Testis (tissue), 3 donors: ENCODE results near the gene TULP4. TPM values are rescaled to one million over a fixed set of nuclear protein-coding genes. Genes with fewer than 3 reads are reported as not detected.

Experiments
- DNase-seq: peaks from one replicate; pipeline ENCODE4 v3.0.0-alpha.2; 2019
- H3K27ac ChIP-seq, 2 donors: fragments of 200-600 bp; sonication (generic); one replicate each; pipeline ENCODE4 v1.5.1; 2019
- H3K27me3 ChIP-seq: fragments of 200-600 bp; sonication (generic); one replicate; pipeline ENCODE4 v1.5.1; 2019
- H3K36me3 ChIP-seq: fragments of 200-600 bp; sonication (generic); one replicate; pipeline ENCODE4 v1.5.1; 2017; ENCODE audit warnings: low read depth; ENCODE audit errors: missing control alignments
- H3K4me1 ChIP-seq: fragments of 200-600 bp; sonication (generic); one replicate; pipeline ENCODE4 v1.5.1; 2019
- H3K4me3 ChIP-seq, 2 donors: fragments of 200-600 bp; sonication (generic); one replicate each; pipeline ENCODE4 v1.5.1; 2017 to 2019
- H3K9me3 ChIP-seq: fragments of 200-600 bp; sonication (generic); one replicate; pipeline ENCODE4 v1.5.1; 2017
- CTCF ChIP-seq, 3 experiments: fragments of 450-650 bp in 2 of 3; fragments of 200-600 bp in 1 of 3; sonication (generic) in 1 of 3; IDR thresholded peaks; one replicate each; pipeline ENCODE4 v1.5.1; 2016 to 2019; ENCODE audit warnings: antibody characterized with exemption in 3 of 3, mild to moderate bottlenecking in 2 of 3, moderate library complexity in 1 of 3
- POLR2A ChIP-seq: fragments of 450-650 bp; IDR thresholded peaks from one replicate; pipeline ENCODE4 v1.6.1; 2017; ENCODE audit warnings: antibody characterized with exemption, mild to moderate bottlenecking, moderate library complexity
- WGBS, 2 donors: methylation state at CpG; one replicate each; pipeline ENCODE4 v1.1.5; 2018; 5-methylcytosine and 5-hydroxymethylcytosine counted together
- intact Hi-C: fragments of 100-400 bp; cut with DNase I; formaldehyde crosslinking; loops from one replicate; pipeline ENCODE4 v1.15.1; 2023; ENCODE audit warnings: low total_unique reads
- polyA plus RNA-seq: library from polyadenylated mRNA; stranded (reverse); fragments of 350-450 nt; fragmentation: Illumina TruSeq; extraction: RNeasy Lipid Tissue Mini Kit (QIAGEN cat#74804); gene quantifications from one replicate; pipeline ENCODE4 v1.2.3, GENCODE V29; 2014; ENCODE audit warnings: low read depth, low replicate concordance; ENCODE audit not compliant: insufficient read depth
- total RNA-seq, 2 donors: library from RNA; depleted of rRNA; stranded (reverse); fragments of >200 nt; gene quantifications; one replicate each; pipeline ENCODE4 v1.2.3, GENCODE V29; 2016

TULP4 gene
- total and polyA plus RNA-seq, 3 donors from 2014 or later = 18.0 to 211 (median 116) TPM

- Histone ChIP-seq H3K27me3 (no peaks in the 10 kb centered on the region), H3K4me3 (no peak overlapping the region), H3K36me3 (no peaks in the 10 kb centered on the region), H3K9me3 (no peaks in the 10 kb centered on the region), H3K27ac (no peak overlapping the region), H3K4me1 (no peaks in the 10 kb centered on the region)
- TF ChIP-seq CTCF (IDR thresholded peaks at IDR 0.05) (no peak), POLR2A (no peak)
- 82 to 95% methylated on average over 12 to 20 of the region's 20 CpGs for WGBS, 2 donors
- intact Hi-C loops = no loop called here
- no peak for DNase-seq
These were observed 168.7 kb downstream of the TULP4 start for GRCh38 chr6:158480989-158481388.

- no peak for DNase-seq
- Histone ChIP-seq H3K4me1 (no peaks in the 10 kb centered on the region), H3K27ac (no peak overlapping the region), H3K36me3 (no peaks in the 10 kb centered on the region), H3K27me3 (no peaks in the 10 kb centered on the region), H3K4me3 (no peak overlapping the region), H3K9me3 (no peaks in the 10 kb centered on the region)
- TF ChIP-seq CTCF (IDR thresholded peaks at IDR 0.05) = no peak
- TF ChIP-seq POLR2A = no peak
- intact Hi-C loops = no loop called here
- WGBS, 2 donors = 93 to 98% methylated on average over 12 of the region's 12 CpGs
These were observed 169.6 kb downstream of the TULP4 start for GRCh38 chr6:158481690-158482473.

GRCh38 chr6:158485431-158485830, 173.2 kb downstream of the TULP4 start:
- Histone ChIP-seq H3K27me3 (no peaks in the 10 kb centered on the region), H3K4me3 (no peak overlapping the region), H3K9me3 (no peaks in the 10 kb centered on the region), H3K27ac (no peak overlapping the region), H3K4me1 (no peaks in the 10 kb centered on the region), H3K36me3 (no peaks in the 10 kb centered on the region)
- WGBS, 2 donors = 95% methylated on average over 2 of the region's 2 CpGs
- intact Hi-C loops = no loop called here
- DNase-seq = no peak
- TF ChIP-seq CTCF (IDR thresholded peaks at IDR 0.05) (no peak), POLR2A (no peak)

- no peaks in the 10 kb centered on the region for H3K4me1 ChIP-seq
- no peak overlapping the region for H3K4me3 ChIP-seq
- TF ChIP-seq CTCF (IDR thresholded peaks at IDR 0.05) (no peak), POLR2A (no peak)
- H3K27ac ChIP-seq = no peak overlapping the region
- H3K9me3 ChIP-seq = no peaks in the 10 kb centered on the region
- WGBS, 2 donors = 91 to 97% methylated on average over 5 of the region's 5 CpGs
- H3K27me3 ChIP-seq = no peaks in the 10 kb centered on the region
- H3K36me3 ChIP-seq = no peaks in the 10 kb centered on the region
- no peak for DNase-seq
- intact Hi-C loops = no loop called here
These were observed 175.2 kb downstream of the TULP4 start for GRCh38 chr6:158487495-158487894.

- Histone ChIP-seq H3K4me1 (no peaks in the 10 kb centered on the region), H3K9me3 (no peaks in the 10 kb centered on the region), H3K27me3 (no peaks in the 10 kb centered on the region), H3K36me3 (no peaks in the 10 kb centered on the region), H3K4me3 (no peak overlapping the region), H3K27ac (no peak overlapping the region)
- TF ChIP-seq POLR2A (no peak), CTCF (IDR thresholded peaks at IDR 0.05) (no peak)
- intact Hi-C loops = no loop called here
- no peak for DNase-seq
- WGBS, 2 donors = 81 to 95% methylated on average over 4 of the region's 4 CpGs
These were observed 175.8 kb downstream of the TULP4 start for GRCh38 chr6:158488065-158488464.
